ENCODE measurements around the gene MTG1. TPM values are rescaled to one million over a fixed set of nuclear protein-coding genes. Genes with fewer than 3 reads are reported as not detected.
A peak's percentile ranks its signal among the peaks of the same experiment; 100 is the strongest.

MTG1 gene
- total and polyA plus RNA-seq, 2 experiments from 2014 or later: 45.7 to 68.6 TPM

- TF ChIP-seq ZNF462 (CRISPR knock-in tag; IDR thresholded peaks at IDR 0.05) (no peak), ZNF114 (CRISPR knock-in tag; IDR thresholded peaks at IDR 0.05) (no peak)
Measured at GRCh38 chr10:133394801-133395221, 854 bp downstream of the MTG1 start (continued).

GRCh38 chr10:133396035-133396624 lies 2.2 kb downstream of the MTG1 start:
- peaks cover 15% of the 10 kb centered on the region for H3K36me3 ChIP-seq (ENCODE audit: insufficient read depth)
- H3K27ac Mint-ChIP-seq: no peak overlapping the region
- TF ChIP-seq EZH2 (IDR thresholded peaks at IDR 0.05; ENCODE audit: low read depth, unreplicated experiment): no peak
- TF ChIP-seq ZNF331 (CRISPR knock-in tag; IDR thresholded peaks at IDR 0.05; ENCODE audit: low read depth): no peak
- no peak for TF ChIP-seq JUNB (IDR thresholded peaks at IDR 0.05; ENCODE audit: unreplicated experiment)
- no peak for TF ChIP-seq ETS1 (IDR thresholded peaks at IDR 0.05)
- TF ChIP-seq ZNF462 (CRISPR knock-in tag; IDR thresholded peaks at IDR 0.05): no peak
- no peak for TF ChIP-seq POLR2AphosphoS5 (IDR thresholded peaks at IDR 0.05; ENCODE audit: low read depth)
- TF ChIP-seq NANOG (IDR thresholded peaks at IDR 0.05; ENCODE audit: borderline replicate concordance): no peak
- TF ChIP-seq ZNF114 (CRISPR knock-in tag; IDR thresholded peaks at IDR 0.05): no peak

More at GRCh38 chr10:133396035-133396624, 2.2 kb downstream of the MTG1 start:
- Mint-ChIP-seq H3K4me1 (peaks cover 9% of the 10 kb centered on the region), H3K4me3 (peak overlapping the region; percentile 95; the same call in 2 of the 3 replicates), H3K27me3 (ENCODE audit: insufficient read depth, low read depth, poor library complexity) (peaks cover 5% of the 10 kb centered on the region), H3K36me3 (ENCODE audit: low read depth) (peaks cover 51% of the 10 kb centered on the region), H3K9me3 (no peaks in the 10 kb centered on the region)
- 0 out of 2 replicates have a peak, but pooled peaks cover 3% of the 10 kb centered on the region for H3F3A ChIP-seq (replicated peaks; ENCODE audit: low read depth)
- DNase-seq (ENCODE audit: low spot score) (no peak), ATAC-seq (no peak)
- no peak overlapping the region for H3K4me2 ChIP-seq
- H3K27ac ChIP-seq (ENCODE audit: low read depth): no peak overlapping the region
- H3K9me2 ChIP-seq (ENCODE audit: insufficient read depth): no peaks in the 10 kb centered on the region
- H3K4me1 ChIP-seq (ENCODE audit: insufficient read depth): no peaks in the 10 kb centered on the region
- H3K4me3 ChIP-seq: no peak overlapping the region
- H3K79me2 ChIP-seq (replicated peaks; ENCODE audit: insufficient read depth): peaks cover 51% of the 10 kb centered on the region
- no peak overlapping the region for H2AFZ ChIP-seq
- peaks cover 13% of the 10 kb centered on the region for H4K20me1 ChIP-seq (replicated peaks; ENCODE audit: insufficient read depth)
- H3K27me3 ChIP-seq (ENCODE audit: insufficient read depth): no peaks in the 10 kb centered on the region
